Hematopoietic multipotent progenitor cell treated with erythropoietin and hydrocortisone succinate and interleukin-3 and kit ligand, for 4 days (in vitro differentiated cells): Measurements from ENCODE around the gene WWOX.

Experiments used
- DNase-seq: peaks from one replicate; pipeline ENCODE4 v3.0.0-alpha.2; 2015

WWOX gene

GRCh38 chr16:78549366-78549765 lies 449.9 kb downstream of the WWOX start:
- no peak for DNase-seq

- DNase-seq = no peak
Measured at GRCh38 chr16:78551487-78552085, 452.1 kb downstream of the WWOX start.

GRCh38 chr16:78552106-78552675 lies 452.7 kb downstream of the WWOX start:
- DNase-seq = peak; percentile 11

DNA sequence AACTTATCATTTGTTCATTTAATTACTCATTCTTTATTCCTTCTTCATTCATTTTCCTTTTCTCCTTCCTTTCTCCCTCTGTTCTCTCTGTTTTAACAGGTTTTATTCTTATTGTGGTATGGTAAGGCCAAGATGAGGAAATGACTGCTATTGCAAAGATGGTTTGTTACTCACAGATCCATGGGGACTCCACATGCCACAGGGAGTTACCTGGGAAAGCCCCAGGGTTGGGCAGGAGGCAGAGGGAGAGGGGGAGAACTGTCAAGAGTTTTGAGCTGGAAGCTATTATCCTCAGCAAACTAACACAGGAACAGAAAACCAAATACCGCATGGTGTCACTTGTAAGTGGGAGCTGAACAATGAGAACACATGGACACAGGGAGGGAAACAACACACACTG lies 453.3 kb downstream of the WWOX start:
- DNase-seq = no peak

DNA sequence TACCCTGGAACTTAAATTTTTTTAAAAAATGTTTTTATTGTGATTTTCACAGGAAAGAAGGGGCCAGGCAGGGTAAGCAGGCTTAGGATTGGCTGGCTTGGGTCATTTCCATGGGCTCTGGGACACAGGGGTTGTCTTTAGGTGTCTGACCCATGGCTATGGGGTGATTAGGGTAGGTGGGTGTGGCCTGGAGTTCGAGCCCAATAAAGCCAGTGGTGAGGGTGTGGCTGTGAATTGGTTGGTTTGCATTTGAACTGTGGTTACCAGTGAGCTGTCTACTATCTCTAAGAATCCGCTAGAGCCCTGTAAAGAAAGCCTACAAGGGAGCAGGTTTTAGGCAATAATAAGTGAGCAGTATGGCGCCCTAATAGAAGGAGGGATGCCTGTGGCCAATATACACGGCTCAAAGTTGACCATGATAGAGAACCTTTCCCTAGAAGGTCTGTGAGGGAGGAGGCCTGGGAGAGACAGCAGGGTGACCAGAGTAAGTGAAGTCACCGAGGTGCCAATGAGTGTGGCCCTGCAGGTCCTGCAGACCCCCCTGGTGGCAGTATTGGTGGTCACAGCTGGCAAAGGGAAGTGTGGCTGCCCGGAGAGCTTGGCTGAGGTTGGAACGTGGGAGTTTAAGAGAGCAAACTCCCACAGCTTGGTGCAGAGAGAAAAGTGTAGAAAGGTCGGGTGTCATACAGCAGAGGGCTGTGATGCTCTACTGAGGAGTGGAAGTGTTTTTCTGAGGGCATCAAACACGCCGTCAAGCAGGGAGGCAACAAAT lies 454.0 kb downstream of the WWOX start:
- peak; percentile 46 for DNase-seq

- no peak for DNase-seq
Measured at GRCh38 chr16:78556421-78556820, 457.0 kb downstream of the WWOX start.

DNA sequence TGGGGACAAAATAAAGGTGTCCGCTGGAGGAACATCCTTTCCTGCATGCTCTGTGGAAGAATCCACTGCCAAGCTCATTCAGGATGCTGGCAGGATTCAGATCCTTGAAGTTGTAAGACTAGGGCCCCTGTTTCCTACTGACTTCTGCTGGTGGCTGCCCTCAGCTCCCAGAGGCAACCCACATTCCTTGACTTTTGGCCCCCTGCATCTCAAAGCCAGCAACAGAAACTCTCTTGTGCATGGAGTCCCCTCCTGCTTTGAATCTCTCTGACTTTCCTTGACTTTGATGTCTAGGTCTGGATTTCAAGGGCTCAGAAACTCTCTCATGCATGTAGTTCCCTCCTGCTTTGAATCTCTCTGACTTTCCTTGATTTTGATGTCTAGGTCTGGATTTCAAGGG lies 461.5 kb downstream of the WWOX start:
- DNase-seq = no peak

GRCh38 chr16:78562111-78562510 lies 462.7 kb downstream of the WWOX start:
- DNase-seq = no peak

- DNase-seq = no peak
Measured at GRCh38 chr16:78562650-78563049, 463.2 kb downstream of the WWOX start.

DNA sequence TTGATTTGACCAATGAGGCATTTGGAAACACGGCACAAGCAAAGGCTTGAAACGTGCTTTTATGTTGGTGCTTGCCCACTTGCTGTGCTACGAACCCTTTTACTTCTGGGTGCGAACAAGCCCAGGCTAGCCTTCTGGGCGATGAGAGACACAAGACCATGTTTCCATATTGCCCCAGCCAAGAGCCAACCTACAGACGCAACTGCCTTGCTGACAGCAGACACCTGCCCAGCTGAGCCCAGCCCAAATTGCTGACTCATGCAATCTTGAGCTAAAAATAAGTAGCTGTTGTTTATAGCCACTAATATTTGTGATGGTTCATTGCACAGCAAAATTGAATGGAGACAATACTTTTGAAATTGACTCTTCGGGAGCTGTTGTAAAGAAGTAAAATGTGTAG lies 464.5 kb downstream of the WWOX start:
- DNase-seq = peak; percentile 5

DNA sequence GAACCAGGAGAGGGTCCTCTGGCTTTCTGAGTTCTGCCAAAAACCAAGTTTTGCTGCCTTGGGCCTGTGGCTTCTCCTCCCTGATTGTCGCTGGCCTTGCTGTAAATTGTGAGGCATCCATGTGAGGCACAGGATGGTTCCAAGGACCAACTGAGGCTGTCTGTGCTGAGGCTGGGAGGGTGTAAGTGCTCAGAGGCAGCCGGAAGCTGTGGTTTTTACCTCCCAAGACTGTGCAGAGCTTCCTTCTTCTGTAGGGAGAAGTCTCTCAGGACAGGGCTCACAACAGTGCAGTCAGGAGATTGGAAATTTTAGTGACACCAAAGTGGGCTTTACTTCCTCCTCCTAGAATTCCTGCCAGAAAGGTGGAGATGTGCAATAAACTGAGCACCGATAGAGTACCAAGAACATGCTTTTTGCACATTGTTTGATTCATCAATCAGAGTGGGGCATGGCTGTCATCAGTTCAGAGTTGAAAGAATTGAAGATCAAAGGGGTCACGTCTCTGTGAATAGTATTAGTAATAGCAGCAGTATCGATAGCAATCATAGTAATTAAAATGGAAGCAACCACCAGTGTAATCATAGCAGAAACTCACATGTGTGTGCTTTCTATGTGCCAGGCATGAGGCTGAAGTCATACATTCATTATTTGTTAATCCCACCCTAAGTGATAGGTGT lies 467.1 kb downstream of the WWOX start:
- DNase-seq = peak; percentile 38

DNA sequence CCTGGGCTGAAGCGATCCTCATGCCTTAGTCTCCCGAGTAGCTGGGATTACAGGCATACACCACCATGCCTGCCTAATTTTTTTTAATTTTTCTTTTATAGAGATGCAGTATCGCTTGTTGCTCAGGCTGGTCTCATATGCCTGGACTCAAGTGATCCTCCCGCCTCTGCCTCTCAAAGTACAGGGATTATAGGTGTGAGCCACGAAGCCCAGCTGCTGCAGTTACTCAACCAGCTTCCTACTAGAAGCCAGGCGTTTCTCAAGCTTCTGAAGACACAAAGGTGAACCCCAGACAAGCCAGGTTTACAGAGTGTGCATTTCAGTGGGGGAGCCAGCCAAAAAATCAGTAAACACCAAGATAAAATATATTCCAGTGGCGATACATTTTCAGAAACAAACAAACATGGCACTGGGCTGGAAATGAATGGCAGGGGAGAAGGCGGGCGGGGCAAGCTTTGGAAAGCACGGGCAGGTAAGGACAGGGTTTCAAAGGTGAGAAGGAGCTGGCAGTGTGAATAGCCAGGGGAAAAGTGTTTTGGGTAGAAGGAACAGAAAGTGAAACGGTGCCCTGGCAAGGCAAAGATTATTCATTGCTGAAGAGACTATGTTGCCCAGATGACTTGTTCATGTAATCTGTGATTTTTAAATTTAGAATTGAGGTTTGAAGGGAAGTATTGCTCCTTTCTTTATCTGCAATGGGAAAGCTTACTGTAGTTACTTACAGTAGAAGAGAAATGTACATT lies 471.1 kb downstream of the WWOX start:
- DNase-seq = no peak

- DNase-seq = no peak
Measured at GRCh38 chr16:78571434-78571833, 472.0 kb downstream of the WWOX start.

DNA sequence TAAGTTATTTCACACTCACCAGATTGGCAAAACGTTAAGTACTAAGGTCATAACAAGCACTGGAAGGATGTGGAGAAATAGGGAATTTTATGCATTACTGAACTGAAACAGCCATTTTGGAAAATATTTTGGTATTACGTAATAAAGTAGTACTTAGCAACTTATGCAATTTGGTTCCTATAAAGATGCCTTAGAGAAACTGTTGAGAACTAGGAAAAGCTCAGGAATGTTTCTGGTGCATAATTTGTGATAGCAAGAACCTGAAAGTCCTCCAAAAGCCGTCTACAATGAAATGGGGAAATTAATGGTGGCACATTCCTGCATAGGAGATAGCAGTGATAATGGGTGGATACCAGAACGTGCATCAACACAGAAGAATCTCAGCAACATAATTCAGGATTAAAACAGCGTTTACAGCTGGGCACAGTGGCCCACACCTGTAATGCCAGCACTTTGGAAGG lies 472.5 kb downstream of the WWOX start:
- DNase-seq = no peak

DNA sequence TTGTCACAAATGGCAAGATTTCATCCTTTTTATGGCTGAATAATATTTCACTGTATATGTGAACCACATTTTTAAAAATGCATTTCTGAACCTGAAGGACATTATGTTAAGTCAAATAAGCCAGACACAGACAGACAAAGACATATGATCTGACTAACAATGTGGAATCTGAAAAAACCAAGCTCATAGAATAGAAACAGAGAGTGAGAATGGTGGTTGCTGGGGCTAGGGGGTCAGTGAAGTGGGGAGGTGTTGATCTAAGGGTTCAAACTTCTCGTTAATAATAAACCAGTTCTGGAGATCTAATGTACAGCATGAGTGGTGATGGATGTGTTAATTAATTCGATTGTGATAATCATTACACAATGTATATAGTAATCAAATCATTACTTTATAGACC lies 475.1 kb downstream of the WWOX start:
- DNase-seq = no peak

DNA sequence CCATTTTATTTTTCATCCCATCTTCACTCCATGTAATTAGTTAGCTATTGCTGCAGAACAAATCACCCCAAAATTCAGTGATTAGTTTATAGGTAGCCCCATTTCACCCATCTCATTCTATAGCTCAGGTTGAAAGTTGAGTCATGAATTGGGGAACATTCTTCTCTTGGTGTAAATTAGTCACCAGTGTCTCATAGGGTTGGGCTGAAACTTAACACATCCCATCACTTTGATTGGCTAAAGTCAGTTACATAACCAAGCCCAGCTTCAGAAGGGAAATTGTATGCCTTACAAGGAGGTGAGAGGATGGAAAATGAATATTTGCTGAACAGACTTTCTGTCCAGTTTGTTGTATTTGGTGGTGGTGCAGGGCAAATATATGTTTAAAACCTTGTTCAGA lies 477.5 kb downstream of the WWOX start:
- DNase-seq = no peak

- peak; percentile 53 for DNase-seq
Measured at GRCh38 chr16:78577630-78578029, 478.2 kb downstream of the WWOX start.

- DNase-seq = no peak
Measured at GRCh38 chr16:78579020-78579419, 479.6 kb downstream of the WWOX start.

DNA sequence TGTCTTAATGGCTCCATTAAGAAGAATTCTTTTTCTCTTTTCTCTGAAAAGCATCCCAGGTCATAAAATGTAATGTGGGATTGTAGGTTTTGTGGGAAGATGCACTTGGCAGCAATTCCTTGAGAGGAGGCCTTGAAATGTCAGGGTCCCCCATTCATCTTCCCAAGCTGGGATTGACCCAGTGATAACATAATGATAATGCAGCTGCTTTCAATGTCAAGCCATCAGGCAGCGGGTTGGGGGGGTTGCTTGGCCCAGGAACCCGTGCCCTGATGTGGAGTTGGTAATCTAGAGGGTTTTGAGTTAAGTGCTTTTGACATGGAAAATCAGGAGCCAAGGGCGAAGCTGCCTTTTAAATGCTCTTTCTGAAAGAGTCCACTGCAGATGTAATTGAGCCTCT lies 484.0 kb downstream of the WWOX start:
- DNase-seq = no peak

GRCh38 chr16:78584213-78584860 lies 484.9 kb downstream of the WWOX start:
- no peak for DNase-seq

DNA sequence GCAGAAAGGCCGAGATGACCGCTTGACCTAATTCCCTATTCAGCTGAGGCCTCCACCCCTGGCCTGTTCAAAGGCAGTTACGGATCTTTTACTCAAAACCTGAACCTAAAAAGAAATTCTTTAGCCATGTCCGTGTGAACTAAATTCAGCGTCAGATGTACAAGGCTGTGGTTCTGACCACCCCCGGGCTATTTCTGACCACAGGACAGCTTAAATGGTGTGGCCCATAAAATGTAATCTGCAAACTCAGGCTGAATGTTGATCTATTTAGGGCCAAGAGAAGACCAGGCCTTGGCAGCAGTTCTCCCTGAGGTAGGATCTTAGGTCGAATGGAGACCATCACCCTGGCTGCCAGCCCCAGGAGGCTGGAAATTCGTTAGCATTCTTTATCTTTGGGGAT lies 485.5 kb downstream of the WWOX start:
- no peak for DNase-seq

- DNase-seq = no peak
Measured at GRCh38 chr16:78589331-78589730, 489.9 kb downstream of the WWOX start.
